PC-9 (cell line): ENCODE measurements around the gene CEP78. TPM values are rescaled to one million over a fixed set of nuclear protein-coding genes. Genes with fewer than 3 reads are reported as not detected.

Source experiments
- BruUV-seq: library from RNA; stranded (reverse); fragments of 400-500 nt; replicated peaks from 2 replicates; lab custom pipeline; 2021; lab: Mats Ljungman, UMichigan
- CTCF ChIA-PET: fragments of 300-600 bp; sonication (Branson Sonifier 250); formaldehyde crosslinking; loops from one replicate; lab custom pipeline; 2022; ENCODE audit warnings: antibody characterized with exemption; lab: Charles Lee
- POLR2A ChIA-PET: fragments of 300-600 bp; sonication (Branson Sonifier 250); formaldehyde crosslinking; loops from one replicate; lab custom pipeline; 2022; ENCODE audit warnings: antibody characterized with exemption; ENCODE audit not compliant: unreplicated experiment; lab: Charles Lee
- DNase-seq, 2 experiments: peaks; one replicate each; pipeline versions ENCODE4 v3.0.0 to v3.0.0-alpha.2; 2015 to 2022; ENCODE audit warnings: mixed read lengths in 1 of 2
- H2AFZ ChIP-seq: fragments of 200-600 bp; sonication (generic); 2 replicates; pipeline ENCODE4 v1.8.1; 2017; ENCODE audit warnings: antibody characterized with exemption
- H3F3A ChIP-seq: fragments of 200-600 bp; sonication (generic); 2 replicates; pipeline ENCODE4 v1.8.1; 2017; ENCODE audit warnings: antibody characterized with exemption, mild to moderate bottlenecking, low read depth; ENCODE audit not compliant: insufficient read depth
- H3K27ac ChIP-seq: fragments of 200-600 bp; sonication (generic); 2 replicates; pipeline ENCODE4 v1.6.1; 2016; ENCODE audit warnings: mixed run types
- H3K27me3 ChIP-seq: fragments of 200-600 bp; sonication (generic); 2 replicates; pipeline ENCODE4 v1.6.1; 2016; ENCODE audit warnings: low read depth, mixed run types; ENCODE audit not compliant: insufficient read depth
- H3K36me3 ChIP-seq: fragments of 200-600 bp; sonication (generic); 2 replicates; pipeline ENCODE4 v1.6.1; 2016; ENCODE audit warnings: low read depth, mixed run types
- H3K4me1 ChIP-seq: fragments of 200-600 bp; sonication (generic); replicated peaks from 2 replicates; pipeline ENCODE4 v1.6.1; 2016; ENCODE audit warnings: mixed run types; ENCODE audit not compliant: insufficient read depth
- H3K4me2 ChIP-seq: fragments of 200-600 bp; sonication (generic); 2 replicates; pipeline ENCODE4 v1.6.1; 2017; ENCODE audit warnings: mixed run types
- H3K4me3 ChIP-seq: fragments of 200-600 bp; sonication (generic); 2 replicates; pipeline ENCODE4 v1.6.1; 2016; ENCODE audit warnings: mixed run types
- H3K79me2 ChIP-seq: fragments of 200-600 bp; sonication (generic); 2 replicates; pipeline ENCODE4 v1.6.1; 2017; ENCODE audit warnings: low read depth, mixed run types
- H3K9me2 ChIP-seq: fragments of 200-600 bp; sonication (generic); 2 replicates; pipeline ENCODE4 v1.8.1; 2017; ENCODE audit warnings: mild to moderate bottlenecking; ENCODE audit not compliant: insufficient read depth
- H3K9me3 ChIP-seq: fragments of 200-600 bp; sonication (generic); 2 replicates; pipeline ENCODE4 v1.8.1; 2016; ENCODE audit warnings: low read depth; ENCODE audit not compliant: insufficient read depth
- H4K20me1 ChIP-seq: fragments of 200-600 bp; sonication (generic); 2 replicates; pipeline ENCODE4 v1.8.1; 2017; ENCODE audit not compliant: insufficient read depth
- EZH2 ChIP-seq: fragments of 200-600 bp; sonication (generic); IDR thresholded peaks from 2 replicates; pipeline ENCODE4 v1.8.0; 2017; ENCODE audit warnings: antibody characterized with exemption, low read depth
- intact Hi-C: fragments of 100-400 bp; cut with micrococcal nuclease; formaldehyde crosslinking; loops from one replicate; pipeline ENCODE4 v1.10.0; 2022; ENCODE audit not compliant: unreplicated experiment
- total RNA-seq: library from RNA; stranded (reverse); gene quantifications from 2 replicates; pipeline ENCODE4 v1.2.3, GENCODE V29; 2021
- TF ChIP-seq, protein P1 (sequence below): fragments of 200-600 bp; sonication (generic); conservative IDR thresholded peaks from 2 replicates; pipeline ENCODE4 v1.6.1; 2017; ENCODE audit warnings: mixed run types, antibody characterized with exemption, mild to moderate bottlenecking, moderate library complexity

Gene CEP78
- total RNA-seq, 1 experiment from 2014 or later, result 37.8 TPM

DNA sequence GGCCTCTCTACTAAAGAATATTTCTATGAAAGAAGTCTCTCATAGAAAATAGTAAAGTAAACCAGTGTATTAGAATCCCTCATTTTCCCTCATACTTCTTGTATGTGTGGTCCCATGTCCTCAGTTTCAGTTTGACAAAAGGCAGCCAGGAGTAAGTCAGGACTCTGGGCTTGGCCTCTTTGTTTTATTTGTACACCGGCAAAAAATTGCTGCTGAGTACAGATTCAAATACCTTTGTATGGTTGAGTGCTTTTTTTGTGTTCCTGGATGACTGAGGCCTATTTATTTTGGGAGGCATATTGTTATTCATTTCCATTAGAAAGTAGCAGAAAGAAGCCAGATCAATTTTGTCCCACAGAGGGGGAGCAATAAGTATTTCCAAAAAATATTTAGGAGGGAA is 47.3 kb upstream of the CEP78 start:
- POLR2A ChIA-PET, result no interaction called here
- no TSS peak for BruUV-seq
- TF ChIP-seq EZH2, result no peak
- TF ChIP-seq, protein P1, sequence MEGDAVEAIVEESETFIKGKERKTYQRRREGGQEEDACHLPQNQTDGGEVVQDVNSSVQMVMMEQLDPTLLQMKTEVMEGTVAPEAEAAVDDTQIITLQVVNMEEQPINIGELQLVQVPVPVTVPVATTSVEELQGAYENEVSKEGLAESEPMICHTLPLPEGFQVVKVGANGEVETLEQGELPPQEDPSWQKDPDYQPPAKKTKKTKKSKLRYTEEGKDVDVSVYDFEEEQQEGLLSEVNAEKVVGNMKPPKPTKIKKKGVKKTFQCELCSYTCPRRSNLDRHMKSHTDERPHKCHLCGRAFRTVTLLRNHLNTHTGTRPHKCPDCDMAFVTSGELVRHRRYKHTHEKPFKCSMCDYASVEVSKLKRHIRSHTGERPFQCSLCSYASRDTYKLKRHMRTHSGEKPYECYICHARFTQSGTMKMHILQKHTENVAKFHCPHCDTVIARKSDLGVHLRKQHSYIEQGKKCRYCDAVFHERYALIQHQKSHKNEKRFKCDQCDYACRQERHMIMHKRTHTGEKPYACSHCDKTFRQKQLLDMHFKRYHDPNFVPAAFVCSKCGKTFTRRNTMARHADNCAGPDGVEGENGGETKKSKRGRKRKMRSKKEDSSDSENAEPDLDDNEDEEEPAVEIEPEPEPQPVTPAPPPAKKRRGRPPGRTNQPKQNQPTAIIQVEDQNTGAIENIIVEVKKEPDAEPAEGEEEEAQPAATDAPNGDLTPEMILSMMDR, result no peak
- H3F3A ChIP-seq, result no peaks in the 10 kb centered on the region
- H3K9me2 ChIP-seq, result no peaks in the 10 kb centered on the region
- H3K27me3 ChIP-seq, result no peaks in the 10 kb centered on the region
- H3K9me3 ChIP-seq, result no peaks in the 10 kb centered on the region
- no peaks in the 10 kb centered on the region for H3K4me1 ChIP-seq
- H3K4me2 ChIP-seq, result no peak overlapping the region
- no peaks in the 10 kb centered on the region for H4K20me1 ChIP-seq
- intact Hi-C loops, result no loop called here
- no peak overlapping the region for H3K27ac ChIP-seq
- H3K36me3 ChIP-seq, result no peaks in the 10 kb centered on the region
- DNase-seq, result no peak
- H3K4me3 ChIP-seq, result no peak overlapping the region
- CTCF ChIA-PET, result no interaction called here
- no peaks in the 10 kb centered on the region for H3K79me2 ChIP-seq
- H2AFZ ChIP-seq, result no peak overlapping the region

DNA sequence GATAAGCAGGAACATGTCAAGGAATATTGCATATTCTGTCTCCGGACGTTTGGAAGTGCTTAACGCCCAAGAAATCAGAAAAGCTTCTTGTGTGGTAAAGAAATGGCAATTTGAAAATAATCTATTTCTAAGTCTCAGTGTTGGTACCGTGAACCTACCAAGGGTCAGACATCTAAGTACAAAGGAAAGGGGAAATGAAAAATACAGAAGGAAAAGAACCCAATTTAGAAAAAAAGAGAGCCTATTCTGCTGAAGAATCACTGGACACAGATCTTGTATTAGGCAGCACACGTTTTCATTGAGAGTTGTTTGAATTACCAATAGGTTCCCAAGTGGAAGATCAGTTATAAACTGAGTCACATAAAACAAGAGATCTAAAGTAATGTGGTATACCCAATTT is 46.9 kb upstream of the CEP78 start:
- H3K9me3 ChIP-seq, result no peaks in the 10 kb centered on the region
- no peaks in the 10 kb centered on the region for H3K27me3 ChIP-seq
- no peak for TF ChIP-seq EZH2
- TF ChIP-seq, protein P1, result no peak
- BruUV-seq, result no TSS peak
- ChIA-PET CTCF (no interaction called here), POLR2A (no interaction called here)
- no peaks in the 10 kb centered on the region for H3K79me2 ChIP-seq
- DNase-seq, result no peak
- no peaks in the 10 kb centered on the region for H3K36me3 ChIP-seq
- H3K4me1 ChIP-seq, result no peaks in the 10 kb centered on the region
- no peak overlapping the region for H3K27ac ChIP-seq
- H3K9me2 ChIP-seq, result no peaks in the 10 kb centered on the region
- no peak overlapping the region for H3K4me3 ChIP-seq
- H2AFZ ChIP-seq, result no peak overlapping the region
- no peak overlapping the region for H3K4me2 ChIP-seq
- intact Hi-C loops, result no loop called here
- no peaks in the 10 kb centered on the region for H3F3A ChIP-seq
- no peaks in the 10 kb centered on the region for H4K20me1 ChIP-seq

DNA sequence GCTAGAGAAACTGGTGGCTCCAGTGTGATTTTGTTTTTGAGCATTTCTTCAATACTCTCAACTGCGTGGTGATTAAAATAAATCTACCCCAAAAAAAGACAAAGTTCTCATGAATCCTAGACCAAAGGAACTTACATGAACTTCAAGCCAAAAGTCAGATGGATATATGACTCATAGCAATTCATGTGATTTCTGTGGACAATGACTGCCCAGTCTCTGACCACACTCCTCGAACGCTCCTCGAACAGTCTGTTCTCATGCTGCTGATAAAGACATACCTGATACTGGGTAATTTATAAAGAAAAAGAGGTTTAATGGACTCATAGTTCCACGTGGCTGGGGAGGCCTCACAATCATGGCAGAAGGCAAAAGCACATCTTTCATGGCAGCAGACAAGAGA is 46.4 kb upstream of the CEP78 start:
- POLR2A ChIA-PET, result no interaction called here
- Histone ChIP-seq H3K9me2 (no peaks in the 10 kb centered on the region), H2AFZ (no peak overlapping the region), H3K4me2 (no peak overlapping the region), H3K27me3 (no peaks in the 10 kb centered on the region), H3F3A (no peaks in the 10 kb centered on the region), H3K9me3 (no peaks in the 10 kb centered on the region), H3K4me1 (no peaks in the 10 kb centered on the region), H3K36me3 (no peaks in the 10 kb centered on the region), H3K4me3 (no peak overlapping the region), H3K79me2 (no peaks in the 10 kb centered on the region), H3K27ac (no peak overlapping the region), H4K20me1 (no peaks in the 10 kb centered on the region)
- TF ChIP-seq, protein P1, result no peak
- no peak for TF ChIP-seq EZH2
- CTCF ChIA-PET, result no interaction called here
- no peak for DNase-seq
- no TSS peak for BruUV-seq
- intact Hi-C loops, result no loop called here
